B cell (primary cell): ENCODE results near the gene EIF1B.

Source experiments
- CTCF ChIP-seq: fragments of 200-600 bp; IDR thresholded peaks from one replicate; pipeline ENCODE4 v1.8.0; 2022; ENCODE audit warnings: antibody characterized with exemption, mild to moderate bottlenecking
- EZH2 ChIP-seq: IDR thresholded peaks from 2 replicates; pipeline ENCODE4 v1.6.1; 2012; ENCODE audit warnings: borderline replicate concordance, low read depth, mild to moderate bottlenecking, moderate library complexity, low read length; ENCODE audit not compliant: insufficient read depth, poor library complexity, severe bottlenecking

- TF ChIP-seq EZH2 (no peak), CTCF (no peak)
These were observed 5.2 kb upstream of the EIF1B start for GRCh38 chr3:40304352-40304751.
